ENCODE data around the gene ZCCHC7. TPM values are rescaled to one million over a fixed set of nuclear protein-coding genes. Genes with fewer than 3 reads are reported as not detected.

Gene ZCCHC7
- total RNA-seq, 1 experiment from 2014 or later = 31.2 TPM

DNA sequence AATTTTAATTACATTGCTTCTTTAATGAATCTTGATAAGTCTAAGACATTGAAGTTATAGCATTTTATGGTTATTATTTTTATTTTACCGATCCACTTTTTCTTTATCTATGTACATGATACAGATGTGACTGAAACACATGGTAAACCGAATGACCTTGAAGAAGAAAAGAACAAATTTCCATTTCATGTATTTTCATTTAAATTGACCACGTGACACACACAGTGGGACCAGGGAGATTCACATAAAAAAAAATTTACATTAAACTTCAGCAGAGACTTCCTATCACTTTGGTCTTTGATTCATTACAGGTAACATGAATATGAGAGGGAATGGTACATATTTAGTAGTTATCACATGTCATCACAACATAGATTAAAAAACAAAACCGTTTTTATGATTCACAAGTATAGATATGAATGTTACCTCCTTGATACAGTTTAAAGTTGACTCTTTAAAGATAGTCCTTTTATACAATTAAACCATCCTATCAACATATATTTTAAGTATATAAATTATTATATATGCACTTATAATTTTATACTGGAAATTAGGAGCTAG, 133.1 kb downstream of the ZCCHC7 start:
- DNase-seq (ENCODE audit: low read depth, low spot score) (no peak), ATAC-seq (no peak)
- peaks cover 11% of the 10 kb centered on the region; the same call in 1 of the 2 replicates for H3K79me2 ChIP-seq (ENCODE audit: insufficient read depth, low read length)
- H3K4me1 ChIP-seq (ENCODE audit: control insufficient read depth in 1 of 2, insufficient read depth in 2 of 2, low read length in 2 of 2) = no peaks in the 10 kb centered on the region
- no peaks in the 10 kb centered on the region for H4K20me1 ChIP-seq (ENCODE audit: insufficient read depth)
- H3K9me2 ChIP-seq (ENCODE audit: insufficient read depth) = no peaks in the 10 kb centered on the region; the same call in 1 of the 2 replicates
- no peak overlapping the region for H3K4me3 ChIP-seq (replicated peaks in 1 of 2; ENCODE audit: low read depth in 1 of 2, low read length in 2 of 2)
- no peaks in the 10 kb centered on the region for H3K36me3 ChIP-seq (ENCODE audit: control insufficient read depth in 1 of 2, insufficient read depth in 2 of 2, low read length in 2 of 2)
- ChIA-PET POLR2A (no interaction called here), CTCF (no interaction called here), RAD21 (ENCODE audit: low non-redundant PET in 1 of 2, low total read pairs in 2 of 2, uncharacterized antibody in 2 of 2, unreplicated experiment in 2 of 2) (no interaction called here)
- no peaks in the 10 kb centered on the region for H3K9me3 ChIP-seq (ENCODE audit: control insufficient read depth in 1 of 2, insufficient read depth in 1 of 2, low read depth in 1 of 2, low read length in 2 of 2)
- intact Hi-C loops (cut with micrococcal nuclease) = no loop called here
- no peak overlapping the region for H3K4me2 ChIP-seq (ENCODE audit: low read length)
- no peak for TF ChIP-seq ELF1 (IDR thresholded peaks at IDR 0.05; ENCODE audit: borderline replicate concordance, low read depth)
- no peak for TF ChIP-seq SP1 (IDR thresholded peaks at IDR 0.05; ENCODE audit: low read depth)
- TF ChIP-seq, protein P1, sequence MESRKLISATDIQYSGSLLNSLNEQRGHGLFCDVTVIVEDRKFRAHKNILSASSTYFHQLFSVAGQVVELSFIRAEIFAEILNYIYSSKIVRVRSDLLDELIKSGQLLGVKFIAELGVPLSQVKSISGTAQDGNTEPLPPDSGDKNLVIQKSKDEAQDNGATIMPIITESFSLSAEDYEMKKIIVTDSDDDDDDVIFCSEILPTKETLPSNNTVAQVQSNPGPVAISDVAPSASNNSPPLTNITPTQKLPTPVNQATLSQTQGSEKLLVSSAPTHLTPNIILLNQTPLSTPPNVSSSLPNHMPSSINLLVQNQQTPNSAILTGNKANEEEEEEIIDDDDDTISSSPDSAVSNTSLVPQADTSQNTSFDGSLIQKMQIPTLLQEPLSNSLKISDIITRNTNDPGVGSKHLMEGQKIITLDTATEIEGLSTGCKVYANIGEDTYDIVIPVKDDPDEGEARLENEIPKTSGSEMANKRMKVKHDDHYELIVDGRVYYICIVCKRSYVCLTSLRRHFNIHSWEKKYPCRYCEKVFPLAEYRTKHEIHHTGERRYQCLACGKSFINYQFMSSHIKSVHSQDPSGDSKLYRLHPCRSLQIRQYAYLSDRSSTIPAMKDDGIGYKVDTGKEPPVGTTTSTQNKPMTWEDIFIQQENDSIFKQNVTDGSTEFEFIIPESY (IDR thresholded peaks at IDR 0.05; ENCODE audit: extremely low read depth, insufficient replicate concordance, low read length) = no peak
- TF ChIP-seq FOSL1 (IDR thresholded peaks at IDR 0.05; ENCODE audit: low read depth) = no peak
- no peak for TF ChIP-seq CBX3 (IDR thresholded peaks at IDR 0.05; ENCODE audit: low read depth)
- no peak for TF ChIP-seq SRF (IDR thresholded peaks at IDR 0.05; ENCODE audit: low read depth)
- no peak for TF ChIP-seq JUND (IDR thresholded peaks at IDR 0.05)
- no peak for TF ChIP-seq EGR1 (IDR thresholded peaks at IDR 0.05; ENCODE audit: low read depth)
- TF ChIP-seq, protein P2, sequence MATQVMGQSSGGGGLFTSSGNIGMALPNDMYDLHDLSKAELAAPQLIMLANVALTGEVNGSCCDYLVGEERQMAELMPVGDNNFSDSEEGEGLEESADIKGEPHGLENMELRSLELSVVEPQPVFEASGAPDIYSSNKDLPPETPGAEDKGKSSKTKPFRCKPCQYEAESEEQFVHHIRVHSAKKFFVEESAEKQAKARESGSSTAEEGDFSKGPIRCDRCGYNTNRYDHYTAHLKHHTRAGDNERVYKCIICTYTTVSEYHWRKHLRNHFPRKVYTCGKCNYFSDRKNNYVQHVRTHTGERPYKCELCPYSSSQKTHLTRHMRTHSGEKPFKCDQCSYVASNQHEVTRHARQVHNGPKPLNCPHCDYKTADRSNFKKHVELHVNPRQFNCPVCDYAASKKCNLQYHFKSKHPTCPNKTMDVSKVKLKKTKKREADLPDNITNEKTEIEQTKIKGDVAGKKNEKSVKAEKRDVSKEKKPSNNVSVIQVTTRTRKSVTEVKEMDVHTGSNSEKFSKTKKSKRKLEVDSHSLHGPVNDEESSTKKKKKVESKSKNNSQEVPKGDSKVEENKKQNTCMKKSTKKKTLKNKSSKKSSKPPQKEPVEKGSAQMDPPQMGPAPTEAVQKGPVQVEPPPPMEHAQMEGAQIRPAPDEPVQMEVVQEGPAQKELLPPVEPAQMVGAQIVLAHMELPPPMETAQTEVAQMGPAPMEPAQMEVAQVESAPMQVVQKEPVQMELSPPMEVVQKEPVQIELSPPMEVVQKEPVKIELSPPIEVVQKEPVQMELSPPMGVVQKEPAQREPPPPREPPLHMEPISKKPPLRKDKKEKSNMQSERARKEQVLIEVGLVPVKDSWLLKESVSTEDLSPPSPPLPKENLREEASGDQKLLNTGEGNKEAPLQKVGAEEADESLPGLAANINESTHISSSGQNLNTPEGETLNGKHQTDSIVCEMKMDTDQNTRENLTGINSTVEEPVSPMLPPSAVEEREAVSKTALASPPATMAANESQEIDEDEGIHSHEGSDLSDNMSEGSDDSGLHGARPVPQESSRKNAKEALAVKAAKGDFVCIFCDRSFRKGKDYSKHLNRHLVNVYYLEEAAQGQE (IDR thresholded peaks at IDR 0.05; ENCODE audit: low read depth) = no peak
- no peak for TF ChIP-seq CEBPB (IDR thresholded peaks at IDR 0.05; ENCODE audit: low read depth)
- TF ChIP-seq, protein P3, sequence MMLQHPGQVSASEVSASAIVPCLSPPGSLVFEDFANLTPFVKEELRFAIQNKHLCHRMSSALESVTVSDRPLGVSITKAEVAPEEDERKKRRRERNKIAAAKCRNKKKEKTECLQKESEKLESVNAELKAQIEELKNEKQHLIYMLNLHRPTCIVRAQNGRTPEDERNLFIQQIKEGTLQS (IDR thresholded peaks at IDR 0.05) = no peak
- no peak for TF ChIP-seq POLR2AphosphoS5 (IDR thresholded peaks at IDR 0.05; ENCODE audit: low read depth, low read length)
- no peak for TF ChIP-seq EZH2phosphoT487 (IDR thresholded peaks at IDR 0.05; ENCODE audit: borderline replicate concordance)
- no peak for TF ChIP-seq ZNF274 (IDR thresholded peaks at IDR 0.05; ENCODE audit: low read depth, low read length)
- no peak for TF ChIP-seq POLR2A (IDR thresholded peaks at IDR 0.05; ENCODE audit: borderline replicate concordance, extremely low read depth, insufficient read depth, insufficient read length)
- no peak for TF ChIP-seq ZFX (IDR thresholded peaks at IDR 0.05)
- no peak overlapping the region for H3K9ac ChIP-seq (ENCODE audit: low read length)
- BruUV-seq (replicated peaks) = no TSS peak
- no peak overlapping the region for H2AFZ ChIP-seq (ENCODE audit: low read depth, low read length, poor library complexity, severe bottlenecking)
- no peaks in the 10 kb centered on the region for H3K27me3 ChIP-seq (ENCODE audit: insufficient read depth, low read length)
- H3K27ac ChIP-seq (ENCODE audit: low read depth, low read length) = no peak overlapping the region

Data from HCT116 (cell line).